HEK293 (cell line): Measurements from ENCODE around the gene ANKRD36C.
"Not testable (repeated sequence)": the region's sequence is repeated elsewhere in the genome, so short reads cannot be mapped to it uniquely, and the experiment has no call there.

Source experiments
- CTCF ChIP-seq: fragments of 450-650 bp; formaldehyde crosslinking; IDR thresholded peaks from 2 replicates; pipeline ENCODE4 v1.5.1; 2016; ENCODE audit warnings: missing biosample characterization, missing genetic modification characterization
- HOXA7 ChIP-seq: sonication (generic); formaldehyde crosslinking; IDR thresholded peaks from 2 replicates; pipeline ENCODE4 v1.8.1; 2022; ENCODE audit warnings: missing genetic modification reagents, borderline replicate concordance
- YY1 ChIP-seq: fragments of 450-650 bp; formaldehyde crosslinking; IDR thresholded peaks from 2 replicates; pipeline ENCODE4 v1.5.1; 2018; ENCODE audit warnings: missing biosample characterization, missing genetic modification characterization
- ZBTB44 ChIP-seq: fragments of 450-650 bp; IDR thresholded peaks from 2 replicates; pipeline ENCODE4 v1.5.1; 2018; ENCODE audit warnings: missing biosample characterization, mild to moderate bottlenecking, missing genetic modification characterization
- ZNF23 ChIP-seq: fragments of 450-650 bp; formaldehyde crosslinking; IDR thresholded peaks from 2 replicates; pipeline ENCODE4 v1.5.1; 2016; ENCODE audit warnings: missing biosample characterization, missing genetic modification characterization, borderline replicate concordance
- ZNF707 ChIP-seq: fragments of 450-650 bp; formaldehyde crosslinking; IDR thresholded peaks from 2 replicates; pipeline ENCODE4 v1.5.1; 2016; ENCODE audit warnings: missing biosample characterization, missing genetic modification characterization
- ZSCAN16 ChIP-seq: fragments of 450-650 bp; formaldehyde crosslinking; IDR thresholded peaks from 2 replicates; pipeline ENCODE4 v1.5.1; 2016; ENCODE audit warnings: missing biosample characterization, missing genetic modification characterization

DNA sequence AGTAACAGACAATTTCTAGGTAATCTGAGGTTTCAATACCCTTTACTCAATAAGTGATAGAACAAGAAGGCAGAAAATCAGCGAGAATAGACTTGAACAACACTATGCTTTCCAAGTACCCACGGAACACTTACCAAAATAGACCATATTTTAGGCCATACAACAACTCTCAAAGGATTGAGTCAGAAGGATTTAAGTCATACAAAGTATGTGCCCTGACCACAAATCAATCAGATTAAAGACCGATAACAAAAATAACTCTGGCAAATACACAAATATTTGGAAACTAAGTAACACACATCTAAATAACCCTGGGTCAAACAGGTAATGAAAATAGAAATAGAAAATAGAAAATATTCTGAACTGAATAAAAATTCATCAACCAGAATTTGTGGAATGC, 129.5 kb downstream of the ANKRD36C start:
- not testable (repeated sequence) for TF ChIP-seq ZNF707 (tag by site-specific recombination); YY1 (tag by site-specific recombination); ZBTB44 (tag by site-specific recombination); CTCF; HOXA7 (CRISPR knock-in tag); ZSCAN16; ZNF23
